ENCODE measurements around the gene BATF.
"Not testable (repeated sequence)": the region's sequence is repeated elsewhere in the genome, so short reads cannot be mapped to it uniquely, and the experiment has no call there.

BATF gene

DNA sequence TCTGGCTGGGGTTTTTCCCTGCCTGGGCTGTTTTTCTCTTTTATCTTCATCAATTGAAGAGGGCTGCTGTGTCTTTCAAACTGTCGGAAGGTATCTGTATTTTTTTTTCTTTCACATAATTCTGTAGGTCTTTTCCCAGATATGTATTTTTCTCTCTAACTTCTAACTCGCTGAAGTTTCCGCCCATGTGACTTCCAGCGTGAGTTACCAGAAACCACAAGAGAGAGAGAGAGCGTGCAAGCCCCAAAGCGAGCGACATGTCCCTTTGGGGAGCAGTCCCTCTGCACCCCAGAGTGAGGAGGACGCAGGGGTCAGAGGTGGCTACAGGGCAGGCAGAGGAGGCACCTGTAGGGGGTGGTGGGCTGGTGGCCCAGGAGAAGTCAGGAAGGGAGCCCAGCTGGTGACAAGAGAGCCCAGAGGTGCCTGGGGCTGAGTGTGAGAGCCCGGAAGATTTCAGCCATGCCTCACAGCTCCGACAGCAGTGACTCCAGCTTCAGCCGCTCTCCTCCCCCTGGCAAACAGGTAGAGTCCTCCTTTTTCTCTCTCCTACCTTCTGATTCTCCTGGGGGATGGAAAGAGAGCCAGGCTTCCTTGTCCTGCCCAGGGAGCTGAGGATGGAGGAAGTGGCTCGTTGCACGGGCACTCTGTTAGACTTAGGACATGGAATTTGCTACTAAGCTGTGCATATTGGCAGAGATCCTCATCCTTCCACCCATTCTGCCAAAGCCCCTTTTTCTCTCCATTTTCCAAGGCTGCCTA is at the start of gene BATF:
Gene BATF, plus strand, starts transcription at position 246 of the 759 bp plus-strand sequence. Its CDS starts 214 bp downstream, at position 460.
- Mint-ChIP-seq H3K36me3 (ENCODE audit: low read depth) (peaks cover 45% of the 10 kb centered on the region), H3K9me3 (no peaks in the 10 kb centered on the region), H3K27me3 (ENCODE audit: low read depth) (no peaks in the 10 kb centered on the region), H3K27ac (peak within 1 kb of the TSS; percentile 96), H3K4me3 (peak within 1 kb of the TSS; percentile 100), H3K4me1 (ENCODE audit: low read depth) (peaks cover 65% of the 10 kb centered on the region)

DNA sequence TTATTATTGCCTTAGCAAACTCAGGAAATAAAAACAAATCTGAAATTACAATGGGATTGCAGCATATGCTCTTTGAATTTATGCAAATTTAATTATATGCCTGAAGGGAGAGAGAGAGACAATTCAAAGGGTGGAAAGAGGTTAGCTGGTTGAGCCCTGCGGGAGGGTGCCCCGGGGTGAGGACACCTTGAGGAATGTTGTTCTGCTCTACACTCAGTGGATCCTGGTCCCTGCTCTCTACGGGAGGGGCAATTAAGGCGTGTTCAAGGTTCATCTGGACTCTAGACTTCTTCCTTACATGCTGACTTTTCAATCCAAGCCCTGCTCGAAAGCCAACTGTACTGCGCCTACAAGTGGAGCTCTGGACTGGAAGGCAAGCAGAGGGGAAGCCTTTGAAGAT is 48.1 kb upstream of the BATF start:
- not testable (repeated sequence) for H3K9me3 Mint-ChIP-seq; H3K4me1 Mint-ChIP-seq (ENCODE audit: low read depth); H3K27ac Mint-ChIP-seq; H3K4me3 Mint-ChIP-seq; H3K36me3 Mint-ChIP-seq (ENCODE audit: low read depth)
- peaks cover 14% of the 10 kb centered on the region for H3K27me3 Mint-ChIP-seq (ENCODE audit: low read depth)

- Mint-ChIP-seq H3K36me3 (ENCODE audit: low read depth) (no peaks in the 10 kb centered on the region), H3K4me3 (no peak overlapping the region), H3K27ac (no peak overlapping the region)
Measured at GRCh38 chr14:75476274-75476995, 45.8 kb upstream of the BATF start.

DNA sequence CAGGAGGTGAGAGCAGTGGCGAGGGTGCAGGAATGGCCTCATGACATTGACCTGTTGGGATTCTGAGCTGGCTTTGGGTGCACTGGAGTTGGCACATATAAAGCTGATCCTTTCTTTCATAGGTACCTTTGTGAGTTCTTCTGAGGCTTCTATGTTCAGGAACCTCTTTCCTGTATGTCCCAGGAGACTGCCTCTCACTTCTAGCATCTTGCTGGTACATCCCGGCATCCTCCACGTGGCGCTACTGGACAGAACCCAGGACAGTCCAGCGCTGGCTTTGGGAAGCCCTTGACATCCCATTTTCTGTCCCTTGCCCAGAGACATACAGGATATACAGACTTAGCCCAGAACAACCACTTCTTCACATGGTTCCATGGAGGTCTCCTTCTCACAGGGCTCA is 44.4 kb upstream of the BATF start:
- H3K4me3 Mint-ChIP-seq, result no peak overlapping the region

More at GRCh38 chr14:75476274-75476995, 45.8 kb upstream of the BATF start:
- H3K27me3 Mint-ChIP-seq (ENCODE audit: low read depth), result peaks cover 29% of the 10 kb centered on the region
- no peaks in the 10 kb centered on the region for H3K9me3 Mint-ChIP-seq
- no peaks in the 10 kb centered on the region for H3K4me1 Mint-ChIP-seq (ENCODE audit: low read depth)

GRCh38 chr14:75479770-75480600 is 42.3 kb upstream of the BATF start:
- H3K4me1 Mint-ChIP-seq (ENCODE audit: low read depth), result no peaks in the 10 kb centered on the region
- no peak overlapping the region for H3K4me3 Mint-ChIP-seq
- H3K27ac Mint-ChIP-seq, result no peak overlapping the region
- peaks cover 22% of the 10 kb centered on the region for H3K27me3 Mint-ChIP-seq (ENCODE audit: low read depth)
- peaks cover 4% of the 10 kb centered on the region for H3K36me3 Mint-ChIP-seq (ENCODE audit: low read depth)
- peaks cover 4% of the 10 kb centered on the region for H3K9me3 Mint-ChIP-seq

More for the DNA sequence above, 44.4 kb upstream of the BATF start:
- Mint-ChIP-seq H3K4me1 (ENCODE audit: low read depth) (no peaks in the 10 kb centered on the region), H3K9me3 (no peaks in the 10 kb centered on the region), H3K36me3 (ENCODE audit: low read depth) (no peaks in the 10 kb centered on the region), H3K27ac (no peak overlapping the region), H3K27me3 (ENCODE audit: low read depth) (peaks cover 28% of the 10 kb centered on the region)

DNA sequence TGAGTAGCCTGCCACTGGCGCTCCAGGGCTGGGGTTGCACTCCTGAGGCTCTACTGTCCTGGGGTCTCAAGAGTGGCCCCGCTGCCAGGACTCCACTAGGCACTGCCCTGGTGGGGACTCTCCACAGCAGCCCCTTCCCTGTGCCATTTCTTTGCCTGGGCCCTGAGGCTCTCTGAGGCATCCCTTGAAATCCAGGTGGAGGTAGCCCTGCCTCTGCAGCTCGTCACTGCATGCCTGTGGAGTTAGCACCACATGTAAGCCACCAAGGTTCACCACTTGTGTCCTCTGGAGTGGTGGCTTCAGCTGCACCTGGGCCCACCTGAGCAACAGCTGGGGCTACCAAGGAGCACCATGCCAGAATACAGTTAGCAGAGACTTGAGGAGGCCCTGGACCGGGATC is 39.9 kb upstream of the BATF start:
- Mint-ChIP-seq H3K27ac (no peak overlapping the region), H3K36me3 (ENCODE audit: low read depth) (peaks cover 4% of the 10 kb centered on the region), H3K4me1 (ENCODE audit: low read depth) (peaks cover 15% of the 10 kb centered on the region)

GRCh38 chr14:75484711-75485429 is 37.4 kb upstream of the BATF start:
- H3K4me3 Mint-ChIP-seq, result no peak overlapping the region
- no peak overlapping the region for H3K27ac Mint-ChIP-seq
- H3K4me1 Mint-ChIP-seq (ENCODE audit: low read depth), result peaks cover 24% of the 10 kb centered on the region
- H3K27me3 Mint-ChIP-seq (ENCODE audit: low read depth), result peaks cover 14% of the 10 kb centered on the region
- peaks cover 8% of the 10 kb centered on the region for H3K9me3 Mint-ChIP-seq
- H3K36me3 Mint-ChIP-seq (ENCODE audit: low read depth), result peaks cover 4% of the 10 kb centered on the region

More for the DNA sequence above, 39.9 kb upstream of the BATF start:
- H3K9me3 Mint-ChIP-seq, result peaks cover 8% of the 10 kb centered on the region
- peaks cover 17% of the 10 kb centered on the region for H3K27me3 Mint-ChIP-seq (ENCODE audit: low read depth)
- no peak overlapping the region for H3K4me3 Mint-ChIP-seq

- Mint-ChIP-seq H3K27ac (peak overlapping the region; percentile 60), H3K4me3 (peak overlapping the region; percentile 43), H3K36me3 (ENCODE audit: low read depth) (peaks cover 4% of the 10 kb centered on the region), H3K4me1 (ENCODE audit: low read depth) (peaks cover 30% of the 10 kb centered on the region), H3K27me3 (ENCODE audit: low read depth) (peaks cover 3% of the 10 kb centered on the region), H3K9me3 (peaks cover 8% of the 10 kb centered on the region)
Measured at GRCh38 chr14:75486318-75486717, 36.0 kb upstream of the BATF start.

DNA sequence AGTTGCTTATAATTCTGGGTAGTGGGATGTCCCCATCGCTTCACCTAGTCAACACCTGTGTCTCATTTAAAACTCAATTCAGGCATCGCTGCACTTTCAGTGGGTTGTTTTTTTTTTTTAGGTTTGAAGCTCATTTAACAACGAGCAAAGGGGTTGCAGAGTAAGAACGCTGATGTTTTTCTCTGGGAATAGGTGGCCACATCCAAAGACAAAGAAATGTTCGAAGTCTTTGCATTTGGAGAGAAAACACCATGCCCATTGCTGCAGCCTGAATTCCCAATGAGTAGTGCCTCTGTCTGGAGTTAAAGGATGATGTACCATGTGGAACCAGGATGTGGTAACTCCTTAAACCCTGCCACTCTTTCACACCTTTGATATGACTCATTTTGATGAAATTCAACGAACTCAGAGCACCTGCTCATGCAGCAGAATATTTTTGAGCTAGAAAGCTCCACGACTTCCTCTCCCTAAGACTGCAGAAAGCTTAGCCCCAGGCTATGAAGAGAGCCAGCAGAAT is 35.1 kb upstream of the BATF start:
- Mint-ChIP-seq H3K27me3 (ENCODE audit: low read depth) (no peaks in the 10 kb centered on the region), H3K4me3 (no peak overlapping the region), H3K36me3 (ENCODE audit: low read depth) (peaks cover 4% of the 10 kb centered on the region), H3K27ac (peak overlapping the region; percentile 60), H3K4me1 (ENCODE audit: low read depth) (peaks cover 32% of the 10 kb centered on the region), H3K9me3 (peaks cover 8% of the 10 kb centered on the region)

GRCh38 chr14:75489480-75489837 is 32.8 kb upstream of the BATF start:
- Mint-ChIP-seq H3K9me3 (peaks cover 4% of the 10 kb centered on the region), H3K4me3 (no peak overlapping the region), H3K27ac (no peak overlapping the region), H3K36me3 (ENCODE audit: low read depth) (peaks cover 3% of the 10 kb centered on the region), H3K27me3 (ENCODE audit: low read depth) (no peaks in the 10 kb centered on the region), H3K4me1 (ENCODE audit: low read depth) (peaks cover 45% of the 10 kb centered on the region)

- Mint-ChIP-seq H3K4me1 (ENCODE audit: low read depth) (peaks cover 57% of the 10 kb centered on the region), H3K27me3 (ENCODE audit: low read depth) (no peaks in the 10 kb centered on the region), H3K36me3 (ENCODE audit: low read depth) (no peaks in the 10 kb centered on the region), H3K27ac (no peak overlapping the region), H3K9me3 (no peaks in the 10 kb centered on the region), H3K4me3 (no peak overlapping the region)
Measured at GRCh38 chr14:75491376-75491978, 30.8 kb upstream of the BATF start.

DNA sequence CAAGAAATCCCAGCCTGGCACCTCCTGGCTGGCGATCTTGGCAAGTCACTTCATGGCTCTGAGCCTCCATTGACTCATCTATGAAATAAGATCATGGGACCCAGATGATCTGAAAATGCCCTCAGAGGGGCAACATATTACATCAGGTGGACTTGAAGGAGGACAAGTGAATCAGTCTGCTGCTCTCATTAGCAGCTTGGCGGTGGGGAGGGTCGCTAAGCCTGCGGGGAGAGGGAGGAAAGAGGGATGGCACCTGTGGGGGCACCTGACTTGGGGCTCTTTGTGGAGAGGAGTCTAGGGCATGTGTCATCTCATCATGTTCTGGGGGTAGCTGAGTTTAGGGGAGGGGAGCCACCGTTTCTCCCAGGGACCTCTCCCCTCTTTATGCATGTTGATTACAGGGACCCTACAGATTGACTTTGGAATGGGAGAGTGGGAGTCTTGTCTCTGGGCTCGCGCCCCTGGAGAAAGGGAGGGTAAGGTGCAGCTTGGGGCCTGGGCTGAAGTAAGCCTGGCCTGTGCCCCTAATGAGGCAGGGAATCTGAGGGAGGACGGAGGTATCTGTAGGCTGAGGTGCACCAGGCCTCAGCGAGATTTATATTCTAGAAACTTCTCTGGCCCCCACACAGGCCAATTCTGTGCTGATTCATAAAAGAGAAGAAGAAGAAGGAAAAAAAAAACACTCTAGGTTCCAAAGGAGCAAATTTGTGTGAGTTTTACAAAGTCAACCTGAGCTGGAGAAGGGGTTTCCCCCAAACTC is 29.3 kb upstream of the BATF start:
- H3K27me3 Mint-ChIP-seq (ENCODE audit: low read depth), result no peaks in the 10 kb centered on the region
- H3K27ac Mint-ChIP-seq, result peak overlapping the region; percentile 78
- H3K36me3 Mint-ChIP-seq (ENCODE audit: low read depth), result peaks cover 4% of the 10 kb centered on the region
- H3K9me3 Mint-ChIP-seq, result no peaks in the 10 kb centered on the region
- peaks cover 63% of the 10 kb centered on the region for H3K4me1 Mint-ChIP-seq (ENCODE audit: low read depth)
- no peak overlapping the region for H3K4me3 Mint-ChIP-seq

- Mint-ChIP-seq H3K4me1 (ENCODE audit: low read depth) (peaks cover 62% of the 10 kb centered on the region), H3K9me3 (no peaks in the 10 kb centered on the region), H3K27me3 (ENCODE audit: low read depth) (no peaks in the 10 kb centered on the region), H3K36me3 (ENCODE audit: low read depth) (peaks cover 4% of the 10 kb centered on the region), H3K4me3 (no peak overlapping the region), H3K27ac (peak overlapping the region; percentile 78)
Measured at GRCh38 chr14:75493592-75494087, 28.6 kb upstream of the BATF start.
